ENCODE measurements around the gene TRAPPC6A. TPM values are rescaled to one million over a fixed set of nuclear protein-coding genes. Genes with fewer than 3 reads are reported as not detected.

The TRAPPC6A gene
- total RNA-seq, 1 donor from 2014 or later: 28.7 TPM

DNA sequence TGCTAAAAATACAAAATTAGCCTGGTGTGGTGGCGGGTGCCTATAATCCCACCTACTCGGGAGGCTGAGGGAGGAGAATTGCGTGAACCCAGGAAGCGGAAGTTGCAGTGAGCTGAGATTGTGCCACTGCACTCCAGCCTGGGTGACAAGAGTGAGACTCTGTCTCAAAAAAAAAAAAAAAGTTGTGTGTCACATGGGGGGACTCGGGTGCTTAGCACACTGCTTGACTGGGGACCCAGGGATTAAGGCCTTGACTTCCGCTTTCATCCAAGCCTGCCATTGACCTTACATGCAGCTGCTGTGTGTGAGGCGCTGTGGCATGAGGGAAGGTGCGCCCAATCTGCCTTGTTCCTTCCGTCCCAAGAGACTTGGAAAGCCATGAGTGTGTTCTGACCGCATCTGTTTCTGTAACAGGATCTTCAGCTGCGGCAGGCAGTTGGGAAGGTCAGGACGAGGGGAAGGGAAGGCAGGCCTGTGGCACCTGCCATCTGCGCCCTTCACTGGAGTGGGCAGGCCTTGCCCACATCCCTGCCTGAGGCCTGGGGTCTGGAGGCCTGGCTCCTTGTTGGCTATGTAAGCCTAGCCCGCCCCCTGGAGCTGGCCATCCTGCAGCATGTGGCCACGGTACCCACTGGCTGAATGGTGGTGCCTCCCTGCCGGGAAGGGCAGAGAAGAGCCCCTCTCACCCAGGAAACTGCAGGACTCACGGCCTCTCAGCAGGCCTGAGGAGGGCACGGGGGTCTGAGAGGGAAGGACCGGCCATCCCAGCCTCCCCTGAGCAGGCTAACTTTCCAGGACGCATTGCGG lies 62.0 kb downstream of the TRAPPC6A start:
- no peak overlapping the region for H3K27ac ChIP-seq
- DNase-seq (ENCODE audit: extremely low spot score in 2 of 2): no peak
- no peak overlapping the region for H3K4me3 ChIP-seq
- TF ChIP-seq, protein P1, sequence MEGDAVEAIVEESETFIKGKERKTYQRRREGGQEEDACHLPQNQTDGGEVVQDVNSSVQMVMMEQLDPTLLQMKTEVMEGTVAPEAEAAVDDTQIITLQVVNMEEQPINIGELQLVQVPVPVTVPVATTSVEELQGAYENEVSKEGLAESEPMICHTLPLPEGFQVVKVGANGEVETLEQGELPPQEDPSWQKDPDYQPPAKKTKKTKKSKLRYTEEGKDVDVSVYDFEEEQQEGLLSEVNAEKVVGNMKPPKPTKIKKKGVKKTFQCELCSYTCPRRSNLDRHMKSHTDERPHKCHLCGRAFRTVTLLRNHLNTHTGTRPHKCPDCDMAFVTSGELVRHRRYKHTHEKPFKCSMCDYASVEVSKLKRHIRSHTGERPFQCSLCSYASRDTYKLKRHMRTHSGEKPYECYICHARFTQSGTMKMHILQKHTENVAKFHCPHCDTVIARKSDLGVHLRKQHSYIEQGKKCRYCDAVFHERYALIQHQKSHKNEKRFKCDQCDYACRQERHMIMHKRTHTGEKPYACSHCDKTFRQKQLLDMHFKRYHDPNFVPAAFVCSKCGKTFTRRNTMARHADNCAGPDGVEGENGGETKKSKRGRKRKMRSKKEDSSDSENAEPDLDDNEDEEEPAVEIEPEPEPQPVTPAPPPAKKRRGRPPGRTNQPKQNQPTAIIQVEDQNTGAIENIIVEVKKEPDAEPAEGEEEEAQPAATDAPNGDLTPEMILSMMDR (IDR thresholded peaks at IDR 0.05): no peak
- TF ChIP-seq POLR2A (IDR thresholded peaks at IDR 0.05): no peak
- no peak for TF ChIP-seq POLR2AphosphoS5 (IDR thresholded peaks at IDR 0.05; ENCODE audit: insufficient read depth in 1 of 2, low read depth in 1 of 2)
- H3K4me1 ChIP-seq: peaks cover 46% of the 10 kb centered on the region
- H3K27me3 ChIP-seq: no peaks in the 10 kb centered on the region
- intact Hi-C loops (cut with DNase I): no loop called here
- H3K36me3 ChIP-seq: no peaks in the 10 kb centered on the region
- no peaks in the 10 kb centered on the region for H3K9me3 ChIP-seq

DNA sequence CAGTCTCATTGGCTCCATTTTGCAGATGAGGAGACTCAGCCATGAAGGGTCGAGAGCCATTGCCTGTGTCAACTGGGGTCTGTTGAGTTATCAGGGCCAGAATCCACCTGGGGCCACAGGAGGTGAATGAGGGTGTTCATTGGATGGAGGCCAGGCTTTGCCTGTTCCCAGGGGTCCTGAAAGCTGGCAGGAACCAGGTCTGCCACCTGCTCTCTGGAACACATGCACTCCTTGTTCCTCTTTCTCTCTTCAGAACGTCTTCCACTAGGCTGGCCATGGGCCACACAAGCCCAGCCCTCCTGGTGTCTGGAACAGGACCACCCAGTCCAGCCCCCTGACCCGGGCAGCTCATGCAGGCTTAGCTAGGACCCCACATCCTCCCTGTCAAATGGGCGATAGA lies 63.9 kb downstream of the TRAPPC6A start:
- H3K4me1 ChIP-seq: peaks cover 50% of the 10 kb centered on the region

DNA sequence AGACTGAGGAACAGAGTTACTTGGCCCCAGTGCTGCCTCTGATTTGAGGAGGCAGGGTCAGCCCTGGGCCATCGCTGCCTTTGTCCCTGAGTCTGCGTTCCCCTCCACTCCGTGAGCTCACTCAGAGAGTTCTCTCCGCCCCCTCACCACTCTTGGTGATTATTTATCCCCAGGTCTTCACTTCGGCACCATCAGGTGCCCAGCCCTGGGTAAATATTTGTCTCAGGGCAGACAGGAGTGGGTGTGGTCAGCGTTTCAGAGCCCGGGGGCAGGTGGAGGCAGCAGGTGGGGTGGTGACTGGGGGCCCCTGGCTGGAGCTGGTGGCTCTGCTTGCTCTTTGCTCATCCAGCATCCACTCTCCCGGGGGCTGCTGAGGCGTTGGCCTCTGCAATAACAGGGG lies 64.4 kb downstream of the TRAPPC6A start:
- Histone ChIP-seq H3K9me3 (no peaks in the 10 kb centered on the region), H3K4me1 (peaks cover 50% of the 10 kb centered on the region), H3K4me3 (no peak overlapping the region), H3K27me3 (no peaks in the 10 kb centered on the region), H3K27ac (no peak overlapping the region), H3K36me3 (no peaks in the 10 kb centered on the region)
- TF ChIP-seq, protein P1 (IDR thresholded peaks at IDR 0.05): no peak
- no peak for TF ChIP-seq POLR2AphosphoS5 (IDR thresholded peaks at IDR 0.05; ENCODE audit: insufficient read depth in 1 of 2, low read depth in 1 of 2)
- no peak for TF ChIP-seq POLR2A (IDR thresholded peaks at IDR 0.05)
- intact Hi-C loops (cut with DNase I): no loop called here
- no peak for DNase-seq (ENCODE audit: extremely low spot score in 2 of 2)

More for the DNA sequence above, 63.9 kb downstream of the TRAPPC6A start:
- no peaks in the 10 kb centered on the region for H3K36me3 ChIP-seq
- H3K9me3 ChIP-seq: no peaks in the 10 kb centered on the region
- intact Hi-C loops (cut with DNase I): no loop called here
- no peak for DNase-seq (ENCODE audit: extremely low spot score in 2 of 2)
- no peak for TF ChIP-seq POLR2AphosphoS5 (IDR thresholded peaks at IDR 0.05; ENCODE audit: insufficient read depth in 1 of 2, low read depth in 1 of 2)
- TF ChIP-seq, protein P1 (IDR thresholded peaks at IDR 0.05): no peak
- no peak for TF ChIP-seq POLR2A (IDR thresholded peaks at IDR 0.05)
- no peak overlapping the region for H3K4me3 ChIP-seq
- no peaks in the 10 kb centered on the region for H3K27me3 ChIP-seq
- no peak overlapping the region for H3K27ac ChIP-seq

Other genes starting within 250 kb of the TRAPPC6A start
- gene APOC4, start 236.0 kb downstream of the TRAPPC6A start, total RNA-seq: not detected
- gene APOC2, start 232.2 kb downstream of the TRAPPC6A start, total RNA-seq: not detected
- 130 TPM for gene CLPTM1, start 222.9 kb downstream of the TRAPPC6A start, total RNA-seq
- gene RELB, start 176.8 kb downstream of the TRAPPC6A start, total RNA-seq: 2.9 TPM
- gene CLASRP, start 139.2 kb downstream of the TRAPPC6A start, total RNA-seq: 93.5 TPM
- 5.6 TPM for gene ZNF296, start 101.8 kb downstream of the TRAPPC6A start, total RNA-seq
- gene GEMIN7, start 99.0 kb downstream of the TRAPPC6A start, total RNA-seq: 42.0 TPM
- 23.8 TPM for gene PPP1R37, start 85.1 kb downstream of the TRAPPC6A start, total RNA-seq
- 14.0 TPM for gene NKPD1, start 17.3 kb downstream of the TRAPPC6A start, total RNA-seq
- gene BLOC1S3, start 547 bp upstream of the TRAPPC6A start, total RNA-seq: 12.5 TPM
- gene EXOC3L2, start 67.2 kb upstream of the TRAPPC6A start, total RNA-seq: 6.1 TPM
- gene MARK4, start 73.0 kb upstream of the TRAPPC6A start, total RNA-seq: 16.7 TPM
- not detected for gene CKM, start 144.6 kb upstream of the TRAPPC6A start, total RNA-seq
- gene KLC3, start 162.5 kb upstream of the TRAPPC6A start, total RNA-seq: 20.9 TPM
- 17.9 TPM for gene ERCC2, start 192.3 kb upstream of the TRAPPC6A start, total RNA-seq
- 111 TPM for gene PPP1R13L, start 226.8 kb upstream of the TRAPPC6A start, total RNA-seq
- gene POLR1G, start 228.4 kb upstream of the TRAPPC6A start, total RNA-seq: 2.2 TPM
- 123 TPM for gene ERCC1, start 245.7 kb upstream of the TRAPPC6A start, total RNA-seq

All from vagina (tissue), 2 donors.